ENCODE results near the gene ADGRG2.

- TF ChIP-seq CTCF (IDR thresholded peaks at IDR 0.05) (no peak), POLR2A (IDR thresholded peaks at IDR 0.05) (no peak)
Measured at GRCh38 chrX:19156186-19156585, 33.9 kb upstream of the ADGRG2 start.
